ENCODE measurements around the gene CDC16.

DNA sequence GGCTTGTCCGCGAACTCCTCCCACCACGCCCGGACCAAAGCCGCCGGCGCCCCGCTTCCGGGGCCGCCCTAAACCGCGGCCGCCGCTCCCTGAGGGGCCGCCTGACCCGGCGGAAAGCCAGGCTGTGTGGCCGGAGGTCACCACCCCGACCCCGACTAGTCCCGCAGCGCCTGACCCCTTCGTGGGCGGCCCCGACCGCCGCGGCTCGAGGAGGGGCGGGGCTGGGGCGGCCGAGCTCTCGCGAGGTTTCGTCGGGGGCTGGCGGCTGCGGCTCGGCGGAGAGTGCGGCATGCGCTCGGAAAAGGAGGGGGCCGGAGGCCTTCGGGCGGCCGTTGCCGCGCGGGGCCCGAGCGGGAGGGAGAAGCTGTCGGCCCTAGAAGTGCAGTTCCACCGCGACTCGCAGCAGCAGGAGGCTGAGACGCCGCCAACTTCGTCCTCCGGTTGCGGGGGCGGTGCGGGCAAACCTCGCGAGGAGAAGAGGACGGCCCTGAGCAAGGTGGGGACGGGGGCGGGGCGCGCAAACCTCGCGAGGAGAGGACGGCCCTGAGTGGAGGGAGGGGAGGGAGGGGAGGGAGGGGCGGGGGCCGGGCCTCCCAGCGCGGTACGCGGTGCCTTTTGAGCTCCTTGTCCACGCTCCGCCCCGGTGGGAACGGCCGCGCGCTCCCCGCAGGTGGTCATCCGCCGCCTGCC is 46.8 kb downstream of the CDC16 start, which contains the start of gene UPF3A:
- TF ChIP-seq, protein P1, sequence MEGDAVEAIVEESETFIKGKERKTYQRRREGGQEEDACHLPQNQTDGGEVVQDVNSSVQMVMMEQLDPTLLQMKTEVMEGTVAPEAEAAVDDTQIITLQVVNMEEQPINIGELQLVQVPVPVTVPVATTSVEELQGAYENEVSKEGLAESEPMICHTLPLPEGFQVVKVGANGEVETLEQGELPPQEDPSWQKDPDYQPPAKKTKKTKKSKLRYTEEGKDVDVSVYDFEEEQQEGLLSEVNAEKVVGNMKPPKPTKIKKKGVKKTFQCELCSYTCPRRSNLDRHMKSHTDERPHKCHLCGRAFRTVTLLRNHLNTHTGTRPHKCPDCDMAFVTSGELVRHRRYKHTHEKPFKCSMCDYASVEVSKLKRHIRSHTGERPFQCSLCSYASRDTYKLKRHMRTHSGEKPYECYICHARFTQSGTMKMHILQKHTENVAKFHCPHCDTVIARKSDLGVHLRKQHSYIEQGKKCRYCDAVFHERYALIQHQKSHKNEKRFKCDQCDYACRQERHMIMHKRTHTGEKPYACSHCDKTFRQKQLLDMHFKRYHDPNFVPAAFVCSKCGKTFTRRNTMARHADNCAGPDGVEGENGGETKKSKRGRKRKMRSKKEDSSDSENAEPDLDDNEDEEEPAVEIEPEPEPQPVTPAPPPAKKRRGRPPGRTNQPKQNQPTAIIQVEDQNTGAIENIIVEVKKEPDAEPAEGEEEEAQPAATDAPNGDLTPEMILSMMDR (IDR thresholded peaks at IDR 0.05), result no peak
- peak; percentile 53 to 93 (median 79) for TF ChIP-seq POLR2AphosphoS5 (IDR thresholded peaks at IDR 0.05)
- TF ChIP-seq EP300 (IDR thresholded peaks at IDR 0.05), result no peak
- peak; percentile 61 to 66 for TF ChIP-seq POLR2A (IDR thresholded peaks at IDR 0.05)

Data from sigmoid colon (tissue), 4 donors.